CD8-positive, alpha-beta memory T cell (primary cell): Measurements from ENCODE around the gene MED16. TPM values are rescaled to one million over a fixed set of nuclear protein-coding genes. Genes with fewer than 3 reads are reported as not detected.

Experiments
- CTCF ChIA-PET: fragments of 350-600 bp; sonication (Branson Sonifier 250); formaldehyde crosslinking; loops from one replicate; lab custom pipeline; 2021; ENCODE audit warnings: antibody characterized with exemption; lab: Charles Lee
- POLR2A ChIA-PET: fragments of 350-600 bp; sonication (Branson Sonifier 250); formaldehyde crosslinking; loops from one replicate; lab custom pipeline; 2021; ENCODE audit warnings: antibody characterized with exemption; lab: Charles Lee
- DNase-seq, 5 donors: peaks; one replicate each; pipeline versions ENCODE4 v3.0.0 to v3.0.0-alpha.2; 2020 to 2022; ENCODE audit warnings: mixed read lengths in 1 of 5
- H3K27ac ChIP-seq: one replicate; pipeline ENCODE4 v1.7.0; 2013; ENCODE audit warnings: low read depth, mild to moderate bottlenecking, low read length, moderate library complexity
- H3K27me3 ChIP-seq: 2 replicates; pipeline ENCODE4 v1.7.0; 2013; ENCODE audit warnings: low read length, mild to moderate bottlenecking; ENCODE audit not compliant: insufficient read depth, poor library complexity, severe bottlenecking
- H3K36me3 ChIP-seq: 2 replicates; pipeline ENCODE4 v1.7.0; 2013; ENCODE audit warnings: mild to moderate bottlenecking, low read length, moderate library complexity; ENCODE audit not compliant: insufficient read depth
- H3K4me1 ChIP-seq: 2 replicates; pipeline ENCODE4 v1.7.0; 2013; ENCODE audit warnings: mild to moderate bottlenecking, low read length, moderate library complexity; ENCODE audit not compliant: insufficient read depth
- H3K4me3 ChIP-seq: 2 replicates; pipeline ENCODE4 v1.7.0; 2013; ENCODE audit warnings: mild to moderate bottlenecking, low read length
- H3K9me3 ChIP-seq: 2 replicates; pipeline ENCODE4 v1.7.0; 2013; ENCODE audit warnings: mild to moderate bottlenecking, low read length
- H3K27ac Mint-ChIP-seq, 8 donors: one replicate each; pipeline ENCODE4 v1.8.0; 2020 to 2021; ENCODE audit warnings: mixed read lengths in 8 of 8, mild to moderate bottlenecking in 6 of 8, inconsistent platforms in 3 of 8, moderate library complexity in 3 of 8
- H3K27me3 Mint-ChIP-seq, 2 donors: one replicate each; pipeline ENCODE4 v1.8.0; 2020 to 2021; ENCODE audit warnings: mixed read lengths in 2 of 2, mild to moderate bottlenecking in 1 of 2, moderate library complexity in 1 of 2
- H3K36me3 Mint-ChIP-seq, 3 donors: one replicate each; pipeline ENCODE4 v1.8.0; 2020 to 2021; ENCODE audit warnings: mixed read lengths in 3 of 3, inconsistent platforms in 1 of 3, mild to moderate bottlenecking in 1 of 3
- H3K4me1 Mint-ChIP-seq, 3 donors: one replicate each; pipeline ENCODE4 v1.8.0; 2020 to 2021; ENCODE audit warnings: mixed read lengths in 3 of 3, inconsistent platforms in 1 of 3, mild to moderate bottlenecking in 1 of 3
- H3K4me3 Mint-ChIP-seq, 7 donors: one replicate each; pipeline ENCODE4 v1.8.0; 2020 to 2021; ENCODE audit warnings: mixed read lengths in 7 of 7, mild to moderate bottlenecking in 6 of 7, moderate library complexity in 4 of 7, inconsistent platforms in 2 of 7
- H3K9me3 Mint-ChIP-seq, 5 donors: one replicate each; pipeline ENCODE4 v1.8.0; 2020 to 2022; ENCODE audit warnings: mixed read lengths in 5 of 5, mild to moderate bottlenecking in 3 of 5, moderate library complexity in 2 of 5, inconsistent platforms in 1 of 5
- polyA plus RNA-seq: library from polyadenylated mRNA; unstranded; fragments of 300-500 nt; fragmentation: Illumina TruSeq; gene quantifications from one replicate; pipeline ENCODE4 v1.2.3, GENCODE V29; 2021
- total RNA-seq, 2 experiments: library from RNA; stranded (reverse); gene quantifications; one replicate each; pipeline ENCODE4 v1.2.3, GENCODE V29; 2021

The MED16 gene
- total and polyA plus RNA-seq, 3 experiments from 2014 or later = 57.4 to 109 (median 59.4) TPM

GRCh38 chr19:938233-938923, 45.4 kb upstream of the MED16 start:
- POLR2A ChIA-PET = no interaction called here
- Mint-ChIP-seq H3K27ac (no peak overlapping the region), H3K4me1 (peaks cover 22 to 30% (median 24%) of the 10 kb centered on the region in 3 donors), H3K4me3 (peak overlapping the region in 1 of 7 donors; percentile 70), H3K27me3 (no peaks in the 10 kb centered on the region), H3K9me3 (peaks cover 0 to 2% (median 0%) of the 10 kb centered on the region in 5 donors), H3K36me3 (peaks cover 0 to 4% (median 3%) of the 10 kb centered on the region in 3 donors)
- no peak for DNase-seq
- Histone ChIP-seq H3K4me3 (no peak overlapping the region), H3K4me1 (peaks cover 13% of the 10 kb centered on the region), H3K27ac (no peak overlapping the region), H3K9me3 (no peaks in the 10 kb centered on the region), H3K27me3 (no peaks in the 10 kb centered on the region), H3K36me3 (no peaks in the 10 kb centered on the region)
- CTCF ChIA-PET = interaction anchor here (1.1 to 1.6 kb wide), 3 partner anchors 43 to 75 kb away, joined by 3 to 6 read pairs (median 4); no protein-coding TSS in a partner anchor

- Histone ChIP-seq H3K27ac (no peak overlapping the region), H3K4me3 (no peak overlapping the region), H3K27me3 (no peaks in the 10 kb centered on the region), H3K4me1 (peaks cover 24% of the 10 kb centered on the region), H3K36me3 (no peaks in the 10 kb centered on the region), H3K9me3 (no peaks in the 10 kb centered on the region)
- ChIA-PET CTCF (no interaction called here), POLR2A (interaction anchor here (0.9 kb wide), 1 partner anchor 47 kb away, joined by 4 read pairs; the partner anchor contains the start of gene WDR18)
- Mint-ChIP-seq H3K4me1 (peaks cover 26 to 38% (median 28%) of the 10 kb centered on the region in 3 donors), H3K27me3 (no peaks in the 10 kb centered on the region), H3K4me3 (peak overlapping the region in 6 of 7 donors; percentile 8 to 66 (median 28)), H3K9me3 (peaks cover 0 to 2% (median 0%) of the 10 kb centered on the region in 5 donors), H3K36me3 (peaks cover 0 to 4% (median 3%) of the 10 kb centered on the region in 3 donors), H3K27ac (peak overlapping the region in 7 of 8 donors; percentile 43 to 89 (median 86))
- peak in 3 of 5 donors; percentile 65 to 85 (median 72) for DNase-seq
Measured at GRCh38 chr19:937259-937694, 44.3 kb upstream of the MED16 start.

- Mint-ChIP-seq H3K27ac (no peak overlapping the region), H3K4me3 (no peak overlapping the region), H3K36me3 (peaks cover 0 to 4% (median 3%) of the 10 kb centered on the region in 3 donors), H3K4me1 (peaks cover 22 to 38% (median 25%) of the 10 kb centered on the region in 3 donors), H3K9me3 (peaks cover 0 to 2% (median 0%) of the 10 kb centered on the region in 5 donors), H3K27me3 (no peaks in the 10 kb centered on the region)
- Histone ChIP-seq H3K27me3 (no peaks in the 10 kb centered on the region), H3K9me3 (no peaks in the 10 kb centered on the region), H3K4me3 (no peak overlapping the region), H3K4me1 (peaks cover 23% of the 10 kb centered on the region), H3K36me3 (no peaks in the 10 kb centered on the region), H3K27ac (no peak overlapping the region)
- ChIA-PET POLR2A (no interaction called here), CTCF (interaction anchor here (1.0 to 1.9 kb wide), 3 partner anchors 35 to 46 kb away, joined by 3 to 4 read pairs (median 4); no protein-coding TSS in a partner anchor)
- DNase-seq = no peak
Measured at GRCh38 chr19:936175-936546, 43.2 kb upstream of the MED16 start.

- CTCF ChIA-PET = interaction anchor here (0.9 to 1.9 kb wide), 2 partner anchors 36 to 47 kb away, joined by 3 to 4 read pairs; no protein-coding TSS in a partner anchor
- Histone ChIP-seq H3K27ac (no peak overlapping the region), H3K36me3 (no peaks in the 10 kb centered on the region), H3K27me3 (no peaks in the 10 kb centered on the region), H3K4me1 (peaks cover 16% of the 10 kb centered on the region), H3K9me3 (no peaks in the 10 kb centered on the region), H3K4me3 (no peak overlapping the region)
- no peak for DNase-seq
- Mint-ChIP-seq H3K9me3 (peaks cover 0 to 2% (median 0%) of the 10 kb centered on the region in 5 donors), H3K4me1 (peaks cover 17 to 33% (median 19%) of the 10 kb centered on the region in 3 donors), H3K36me3 (peaks cover 0 to 4% (median 3%) of the 10 kb centered on the region in 3 donors), H3K4me3 (no peak overlapping the region), H3K27ac (no peak overlapping the region), H3K27me3 (no peaks in the 10 kb centered on the region)
- POLR2A ChIA-PET = no interaction called here
Measured at GRCh38 chr19:934865-935479, 42.0 kb upstream of the MED16 start.

GRCh38 chr19:934197-934840, 41.3 kb upstream of the MED16 start:
- Mint-ChIP-seq H3K36me3 (peaks cover 3 to 4% (median 3%) of the 10 kb centered on the region in 3 donors), H3K4me3 (peak overlapping the region in 1 of 7 donors; percentile 51), H3K4me1 (peaks cover 16 to 29% (median 17%) of the 10 kb centered on the region in 3 donors), H3K27me3 (no peaks in the 10 kb centered on the region), H3K9me3 (peaks cover 0 to 2% (median 0%) of the 10 kb centered on the region in 5 donors), H3K27ac (no peak overlapping the region)
- H3K27ac ChIP-seq = no peak overlapping the region
- DNase-seq = no peak
- no peaks in the 10 kb centered on the region for H3K36me3 ChIP-seq
- peaks cover 16% of the 10 kb centered on the region for H3K4me1 ChIP-seq
- H3K4me3 ChIP-seq = no peak overlapping the region
- no peaks in the 10 kb centered on the region for H3K27me3 ChIP-seq
- ChIA-PET CTCF (interaction anchor here (0.9 kb wide), 1 partner anchor 48 kb away, joined by 3 read pairs; no protein-coding TSS in a partner anchor), POLR2A (interaction anchor here (0.6 kb wide), 1 partner anchor 422 kb away, joined by 3 read pairs; no protein-coding TSS in a partner anchor)
- H3K9me3 ChIP-seq = no peaks in the 10 kb centered on the region

GRCh38 chr19:933553-933882, 40.5 kb upstream of the MED16 start:
- H3K27ac Mint-ChIP-seq = no peak overlapping the region
- ChIA-PET CTCF (interaction anchor here (1.0 to 3.7 kb wide), 4 partner anchors 32 to 70 kb away, joined by 3 to 12 read pairs (median 4); partner anchors contain the start of gene WDR18), POLR2A (interaction anchor here (1.1 kb wide), 1 partner anchor 51 kb away, joined by 3 read pairs; the partner anchor contains the start of gene WDR18)
- H3K27me3 ChIP-seq = no peaks in the 10 kb centered on the region
- no peaks in the 10 kb centered on the region for H3K9me3 ChIP-seq
- no peak overlapping the region for H3K4me3 ChIP-seq
- no peak overlapping the region for H3K4me3 Mint-ChIP-seq
- DNase-seq = no peak
- peaks cover 16% of the 10 kb centered on the region for H3K4me1 ChIP-seq
- H3K36me3 ChIP-seq = no peaks in the 10 kb centered on the region
- no peaks in the 10 kb centered on the region for H3K27me3 Mint-ChIP-seq
- no peak overlapping the region for H3K27ac ChIP-seq
- H3K36me3 Mint-ChIP-seq = peaks cover 3 to 4% (median 3%) of the 10 kb centered on the region in 3 donors
- peaks cover 16 to 29% (median 17%) of the 10 kb centered on the region in 3 donors for H3K4me1 Mint-ChIP-seq
- H3K9me3 Mint-ChIP-seq = peaks cover 0 to 2% (median 0%) of the 10 kb centered on the region in 5 donors
